HepG2 (cell line): ENCODE results near the gene VWA7.

Experiments
- ATF4 ChIP-seq, 2 experiments: fragments of 450-650 bp in 1 of 2; sonication (generic) in 1 of 2; formaldehyde crosslinking; IDR thresholded peaks; 2 replicates each; pipeline versions ENCODE4 v1.5.0 to v1.8.0; 2020 to 2022; ENCODE audit warnings: mild to moderate bottlenecking in 1 of 2, missing genetic modification reagents in 1 of 2
- CTCF ChIP-seq: sonication (generic); formaldehyde crosslinking; IDR thresholded peaks from 2 replicates; pipeline ENCODE4 v1.5.0; 2020; ENCODE audit warnings: mild to moderate bottlenecking, missing genetic modification reagents, moderate library complexity
- KMT2A ChIP-seq: sonication (generic); formaldehyde crosslinking; IDR thresholded peaks from 2 replicates; pipeline ENCODE4 v1.4.0; 2020; ENCODE audit warnings: missing genetic modification reagents
- MTA1 ChIP-seq: sonication (generic); formaldehyde crosslinking; IDR thresholded peaks from 2 replicates; pipeline ENCODE4 v1.4.0; 2020; ENCODE audit warnings: missing genetic modification reagents, mild to moderate bottlenecking, borderline replicate concordance
- NR2F6 ChIP-seq, 2 experiments: IDR thresholded peaks; 2 replicates each; pipeline ENCODE4 v1.6.1; 2016; ENCODE audit warnings: antibody characterized with exemption in 1 of 2, mild to moderate bottlenecking in 1 of 2
- PHF8 ChIP-seq: sonication (generic); formaldehyde crosslinking; IDR thresholded peaks from 2 replicates; pipeline ENCODE4 v1.5.0; 2020; ENCODE audit warnings: missing genetic modification reagents
- RARG ChIP-seq: sonication (generic); formaldehyde crosslinking; IDR thresholded peaks from 2 replicates; pipeline ENCODE4 v1.4.0; 2020; ENCODE audit warnings: low read depth, mild to moderate bottlenecking, missing genetic modification reagents
- RBM39 ChIP-seq: fragments of 200-400 bp; formaldehyde crosslinking; IDR thresholded peaks from one replicate; pipeline ENCODE4 v1.6.1; 2018; ENCODE audit warnings: antibody characterized with exemption, mild to moderate bottlenecking, low read depth, low read length; ENCODE audit not compliant: poor library complexity, severe bottlenecking
- ZMAT3 ChIP-seq: sonication (generic); formaldehyde crosslinking; conservative IDR thresholded peaks from 2 replicates; pipeline ENCODE4 v1.7.0; 2021; ENCODE audit warnings: missing genetic modification reagents
- ZNF484 ChIP-seq: sonication (generic); formaldehyde crosslinking; IDR thresholded peaks from 2 replicates; pipeline ENCODE4 v1.5.1; 2020; ENCODE audit warnings: mild to moderate bottlenecking, low read depth, missing genetic modification reagents, borderline replicate concordance
- ZNF768 ChIP-seq: sonication (generic); formaldehyde crosslinking; IDR thresholded peaks from 2 replicates; pipeline ENCODE4 v1.4.0; 2020; ENCODE audit warnings: missing genetic modification reagents

- no peak for TF ChIP-seq CTCF (CRISPR knock-in tag)
- TF ChIP-seq ZNF768 (CRISPR knock-in tag) = no peak
- no peak for TF ChIP-seq ZNF484
- no peak for TF ChIP-seq RBM39
- no peak for TF ChIP-seq RARG (CRISPR knock-in tag)
- no peak for TF ChIP-seq NR2F6 (IDR thresholded peaks at IDR 0.05)
- TF ChIP-seq NR2F6 (CRISPR knock-in tag; IDR thresholded peaks at IDR 0.05) = no peak
- no peak for TF ChIP-seq PHF8 (CRISPR knock-in tag)
- no peak for TF ChIP-seq KMT2A
- no peak for TF ChIP-seq MTA1
- TF ChIP-seq ATF4 (CRISPR knock-in tag; IDR thresholded peaks at IDR 0.05) = no peak
- TF ChIP-seq ZMAT3 = no peak
Observed at GRCh38 chr6:31764198-31764597, 12.9 kb downstream of the VWA7 start.
